GM12892 (cell line): ENCODE results near the gene PKP3.

Experiments
- POLR2A ChIP-seq: IDR thresholded peaks from 2 replicates; pipeline ENCODE4 v1.6.1; 2011; ENCODE audit warnings: low read depth, low read length, control low read depth
- POLR2AphosphoS5 ChIP-seq: IDR thresholded peaks from 2 replicates; pipeline ENCODE4 v1.6.1; 2011; ENCODE audit warnings: low read depth, low read length, control low read depth
- TAF1 ChIP-seq: IDR thresholded peaks from 2 replicates; pipeline ENCODE4 v1.6.1; 2011; ENCODE audit warnings: low read depth, mild to moderate bottlenecking, control low read depth, low read length, borderline replicate concordance

- TF ChIP-seq POLR2A (no peak), POLR2AphosphoS5 (no peak), TAF1 (no peak)
Measured at GRCh38 chr11:356610-357009, 37.4 kb upstream of the PKP3 start.
